C4-2B (cell line): ENCODE measurements around the gene CELSR3.

Source experiments
- CTCF ChIP-seq: fragments of 450-650 bp; conservative IDR thresholded peaks from 2 replicates; pipeline ENCODE4 v1.5.1; 2017; ENCODE audit warnings: mild to moderate bottlenecking
- ZFX ChIP-seq: fragments of 450-650 bp; IDR thresholded peaks from 2 replicates; pipeline ENCODE4 v1.6.1; 2017

GRCh38 chr3:48664929-48665328 is 2.2 kb upstream of the CELSR3 start:
- TF ChIP-seq CTCF, result no peak
- TF ChIP-seq ZFX, result no peak
